Measurements from ENCODE around the gene CS.

GRCh38 chr12:56286044-56286830, 13.9 kb downstream of the CS start:
- TF ChIP-seq POLR2A (IDR thresholded peaks at IDR 0.05; ENCODE audit: extremely low read depth, insufficient read length): no peak
- TF ChIP-seq, protein P1, sequence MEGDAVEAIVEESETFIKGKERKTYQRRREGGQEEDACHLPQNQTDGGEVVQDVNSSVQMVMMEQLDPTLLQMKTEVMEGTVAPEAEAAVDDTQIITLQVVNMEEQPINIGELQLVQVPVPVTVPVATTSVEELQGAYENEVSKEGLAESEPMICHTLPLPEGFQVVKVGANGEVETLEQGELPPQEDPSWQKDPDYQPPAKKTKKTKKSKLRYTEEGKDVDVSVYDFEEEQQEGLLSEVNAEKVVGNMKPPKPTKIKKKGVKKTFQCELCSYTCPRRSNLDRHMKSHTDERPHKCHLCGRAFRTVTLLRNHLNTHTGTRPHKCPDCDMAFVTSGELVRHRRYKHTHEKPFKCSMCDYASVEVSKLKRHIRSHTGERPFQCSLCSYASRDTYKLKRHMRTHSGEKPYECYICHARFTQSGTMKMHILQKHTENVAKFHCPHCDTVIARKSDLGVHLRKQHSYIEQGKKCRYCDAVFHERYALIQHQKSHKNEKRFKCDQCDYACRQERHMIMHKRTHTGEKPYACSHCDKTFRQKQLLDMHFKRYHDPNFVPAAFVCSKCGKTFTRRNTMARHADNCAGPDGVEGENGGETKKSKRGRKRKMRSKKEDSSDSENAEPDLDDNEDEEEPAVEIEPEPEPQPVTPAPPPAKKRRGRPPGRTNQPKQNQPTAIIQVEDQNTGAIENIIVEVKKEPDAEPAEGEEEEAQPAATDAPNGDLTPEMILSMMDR (IDR thresholded peaks at IDR 0.05; ENCODE audit: low read depth, low read length): no peak

Data from NB4 (cell line).